Measurements from ENCODE around the gene AANAT. TPM values are rescaled to one million over a fixed set of nuclear protein-coding genes. Genes with fewer than 3 reads are reported as not detected.

The AANAT gene
- total RNA-seq, 4 donors from 2014 or later, result not detected

DNA sequence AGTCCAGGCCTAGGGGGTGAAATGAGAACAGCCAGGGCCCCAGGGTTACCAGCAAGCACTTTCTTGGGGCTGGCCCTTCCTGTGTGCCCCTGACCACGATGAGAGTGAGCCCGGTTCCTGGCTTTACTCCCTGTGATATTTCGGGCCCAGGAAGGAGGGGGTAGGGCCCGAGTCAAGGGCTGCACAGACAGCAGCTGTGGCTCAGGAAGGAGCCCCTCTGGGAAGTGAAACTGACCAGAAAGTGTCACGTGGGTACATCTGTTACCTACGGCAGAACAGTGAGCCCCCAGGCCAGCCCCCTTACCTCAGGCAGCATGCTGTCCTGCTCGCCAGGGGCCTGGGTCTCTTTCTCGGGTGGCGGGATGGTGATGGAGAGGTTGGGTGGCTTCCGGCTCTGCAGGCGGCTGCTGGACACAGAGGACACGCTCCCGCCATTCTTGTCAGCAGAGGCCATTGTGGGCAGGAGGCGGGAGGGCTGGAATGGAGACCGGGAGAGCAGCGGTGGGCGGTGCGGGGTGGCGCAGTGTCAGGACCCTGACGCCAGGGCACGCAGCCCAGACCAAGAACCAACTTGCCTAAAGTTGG is 13.8 kb downstream of the AANAT start:
- TF ChIP-seq CTCF (IDR thresholded peaks at IDR 0.05; ENCODE audit: low read depth), result no peak

GRCh38 chr17:76484228-76484725 is 16.9 kb downstream of the AANAT start:
- TF ChIP-seq CTCF (IDR thresholded peaks at IDR 0.05; ENCODE audit: low read depth), result no peak

DNA sequence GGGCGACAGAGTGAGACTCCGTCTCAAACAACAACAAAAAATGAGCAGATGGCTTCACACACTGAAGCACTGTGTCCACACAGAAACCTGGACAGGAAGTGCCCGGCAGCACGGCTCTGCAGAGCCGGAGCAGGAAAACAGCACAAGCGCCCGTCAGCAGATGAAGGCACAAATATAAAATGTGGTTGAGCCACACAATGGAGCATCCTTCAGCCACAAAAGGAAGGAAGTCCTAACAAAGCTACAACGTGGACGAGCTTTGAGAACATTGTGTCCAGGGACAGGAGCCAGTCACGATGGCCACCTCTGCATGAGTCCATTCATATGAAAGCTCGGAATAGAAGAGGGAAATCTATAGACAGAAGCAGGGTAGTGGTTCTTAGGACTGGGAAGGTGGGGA is 18.2 kb downstream of the AANAT start:
- no peak for TF ChIP-seq CTCF (IDR thresholded peaks at IDR 0.05; ENCODE audit: low read depth)

DNA sequence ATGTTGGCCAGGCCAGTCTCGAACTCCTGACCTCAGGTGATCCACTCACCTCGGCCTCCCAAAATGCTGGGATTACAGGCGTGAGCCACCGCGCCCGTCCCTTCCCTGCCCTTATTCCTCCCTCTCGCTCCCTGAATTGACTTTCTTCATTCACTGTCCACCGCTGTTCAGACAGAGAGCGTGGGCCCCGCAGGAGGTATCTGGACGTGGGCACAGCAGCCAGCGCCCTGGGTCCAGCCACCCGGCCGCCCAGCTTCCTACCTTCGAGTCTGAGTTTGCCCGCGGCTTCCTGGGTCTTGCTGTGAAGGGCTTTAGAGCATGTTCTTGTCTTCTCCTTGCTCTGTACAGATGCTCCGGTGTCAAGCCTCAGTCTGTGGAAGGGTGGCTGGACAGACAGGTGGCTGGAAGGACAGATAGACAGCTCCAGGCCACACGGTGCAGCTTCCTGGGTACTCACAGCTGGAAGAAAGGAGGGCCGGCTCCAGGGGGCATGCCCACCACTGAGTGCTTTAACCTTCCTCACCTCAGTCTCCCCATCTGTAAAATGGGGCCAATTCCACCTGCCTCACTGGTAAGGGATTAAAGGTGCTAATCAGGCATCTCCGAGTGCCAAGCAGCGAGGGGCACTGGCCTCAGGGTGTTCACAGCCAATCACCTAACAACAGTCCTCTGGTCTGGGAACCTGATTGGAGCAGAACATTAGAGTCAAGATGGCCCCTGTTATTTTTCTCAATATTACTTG is 20.2 kb downstream of the AANAT start:
- no peak for TF ChIP-seq CTCF (IDR thresholded peaks at IDR 0.05; ENCODE audit: low read depth)

DNA sequence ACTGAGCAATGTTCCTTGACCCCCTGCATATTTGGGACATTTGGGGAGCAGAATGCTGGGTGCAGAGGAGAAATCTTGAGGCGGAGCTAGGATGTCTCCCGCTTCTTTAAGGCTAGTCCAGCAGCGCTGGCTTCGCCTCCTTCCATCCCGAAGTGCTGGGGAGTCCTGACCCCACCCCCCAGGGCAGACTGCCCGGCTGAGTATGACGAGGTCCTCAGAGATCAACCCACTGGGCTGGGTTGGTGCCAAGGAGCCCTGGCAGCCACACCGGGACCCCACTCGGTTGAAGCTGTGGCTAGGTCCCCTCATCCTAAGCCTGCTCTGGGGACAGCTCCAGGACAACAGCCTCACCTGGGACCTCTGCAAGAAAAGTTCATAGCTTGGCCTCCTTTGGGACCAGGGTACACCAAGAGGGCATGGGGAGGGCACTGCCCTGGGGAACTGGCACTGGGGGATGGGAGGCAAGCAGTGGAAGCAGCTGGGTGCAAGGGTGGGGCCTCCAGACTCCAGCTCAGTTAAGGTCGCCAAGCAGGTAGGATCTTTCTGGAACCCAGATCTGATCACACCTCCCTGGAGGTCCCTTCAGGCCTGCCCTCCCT is 22.8 kb downstream of the AANAT start:
- no peak for TF ChIP-seq CTCF (IDR thresholded peaks at IDR 0.05; ENCODE audit: low read depth)

DNA sequence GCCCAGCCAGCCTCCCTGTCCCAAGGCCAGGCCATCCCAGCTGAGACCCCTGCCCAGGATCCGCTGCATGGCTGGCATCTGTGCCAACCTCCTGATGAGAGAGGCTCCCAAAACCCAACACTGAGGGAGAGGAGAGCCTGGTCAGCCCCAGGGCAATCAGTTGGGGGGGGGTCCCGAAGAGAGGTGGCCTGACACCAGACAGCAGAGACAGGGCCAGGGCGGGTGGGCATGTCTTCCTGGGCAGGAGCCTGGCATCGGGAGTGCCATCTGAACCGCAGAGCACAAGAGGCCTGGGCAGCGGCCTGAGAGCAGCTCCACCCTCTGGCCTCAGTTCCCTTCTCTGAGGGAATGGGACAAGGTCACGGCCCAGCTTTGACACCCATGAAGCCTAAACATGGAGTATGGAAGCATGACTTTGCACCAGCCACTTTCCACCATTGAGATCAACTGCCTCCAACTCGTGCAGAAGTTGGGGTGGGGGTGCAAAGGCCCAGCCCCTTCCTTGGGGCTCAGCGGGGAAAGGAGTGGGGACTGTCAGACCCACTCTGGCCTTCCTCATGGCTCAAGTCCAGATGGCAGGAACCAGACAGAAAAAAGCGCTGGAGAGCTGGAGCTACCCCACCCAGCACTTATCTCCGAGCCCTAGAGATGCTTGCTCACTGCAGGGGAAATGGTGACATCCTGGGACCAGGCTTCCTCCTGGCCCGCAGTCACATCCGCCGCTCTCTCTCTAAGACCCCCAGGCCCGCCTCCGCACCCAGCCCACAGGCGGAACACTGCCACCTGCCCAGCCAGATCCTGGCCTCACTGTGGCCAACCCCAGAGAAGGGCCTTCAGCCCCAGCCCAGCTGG is 24.1 kb downstream of the AANAT start:
- no peak for TF ChIP-seq CTCF (IDR thresholded peaks at IDR 0.05; ENCODE audit: low read depth)

Measured in subcutaneous adipose tissue (tissue), 4 donors.